Nephron (organoid): ENCODE data around the gene GINS3.
"Not testable (repeated sequence)": the region's sequence is repeated elsewhere in the genome, so short reads cannot be mapped to it uniquely, and the experiment has no call there.

ENCODE experiments used
- H3K27ac Mint-ChIP-seq, 3 experiments: 2 replicates each; pipeline ENCODE4 v1.8.0; 2020; ENCODE audit warnings: mixed read lengths in 3 of 3, mild to moderate bottlenecking in 2 of 3, moderate library complexity in 1 of 3
- H3K27me3 Mint-ChIP-seq: 2 replicates; pipeline ENCODE4 v1.8.0; 2021; ENCODE audit warnings: low read depth, mild to moderate bottlenecking, moderate library complexity, mixed read lengths
- H3K36me3 Mint-ChIP-seq: 2 replicates; pipeline ENCODE4 v1.8.0; 2020; ENCODE audit warnings: low read depth, mixed read lengths
- H3K4me1 Mint-ChIP-seq: 2 replicates; pipeline ENCODE4 v1.8.0; 2020; ENCODE audit warnings: mixed read lengths
- H3K4me3 Mint-ChIP-seq, 3 experiments: 2 replicates each; pipeline ENCODE4 v1.8.0; 2020; ENCODE audit warnings: mild to moderate bottlenecking in 3 of 3, mixed read lengths in 3 of 3, moderate library complexity in 2 of 3
- H3K9me3 Mint-ChIP-seq: 2 replicates; pipeline ENCODE4 v1.8.0; 2020; ENCODE audit warnings: mixed read lengths
- TF ChIP-seq, protein P1 (sequence below), 3 experiments: fragments of 200-600 bp; sonication (generic); IDR thresholded peaks; one replicate each; pipeline ENCODE4 v1.5.0; 2021; ENCODE audit warnings: antibody characterized with exemption in 3 of 3; ENCODE audit not compliant: unreplicated experiment in 3 of 3

The GINS3 gene

DNA sequence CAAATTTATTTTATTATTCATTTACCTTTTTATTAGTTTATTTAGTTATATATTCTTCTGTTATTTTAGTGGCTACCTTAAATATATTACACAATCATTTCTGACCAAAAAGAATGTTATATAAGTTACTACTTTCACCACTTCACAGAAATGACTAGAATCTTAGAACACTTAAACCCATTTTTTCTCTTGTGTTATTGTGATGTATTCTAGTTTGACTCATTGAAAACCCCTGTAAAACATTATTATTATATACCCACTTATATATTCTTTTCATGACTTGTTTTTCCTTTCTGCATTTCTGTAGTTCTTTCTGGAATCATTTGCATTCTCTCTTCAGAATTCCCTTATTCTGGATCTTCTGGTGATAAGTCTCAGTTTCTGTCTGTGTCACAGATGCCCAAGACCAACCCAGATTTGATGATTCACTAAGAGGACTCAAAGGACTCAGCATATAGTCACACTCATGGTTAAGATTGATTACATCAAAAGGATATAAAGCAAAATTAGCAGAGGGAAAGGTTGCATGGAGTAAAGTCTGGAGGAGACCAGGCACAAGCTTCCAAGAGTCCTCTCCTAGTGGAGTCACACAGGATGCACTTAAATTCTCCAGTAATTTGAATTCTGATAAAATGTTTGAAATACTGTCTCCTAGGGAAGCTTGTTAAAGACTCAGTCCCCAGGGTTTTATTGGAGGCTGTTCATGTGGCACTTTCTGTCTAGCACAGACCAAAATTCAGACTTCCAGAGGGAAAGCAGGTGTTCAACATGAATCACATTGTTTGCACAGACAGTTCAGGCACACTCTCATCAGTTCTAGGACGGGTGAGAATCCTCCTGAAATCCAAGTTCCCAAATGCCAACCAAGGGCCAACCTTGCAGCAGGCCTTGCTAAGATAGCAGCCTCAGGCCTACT, 7.7 kb downstream of the GINS3 start:
- no peaks in the 10 kb centered on the region for H3K4me1 Mint-ChIP-seq
- TF ChIP-seq, protein P1, sequence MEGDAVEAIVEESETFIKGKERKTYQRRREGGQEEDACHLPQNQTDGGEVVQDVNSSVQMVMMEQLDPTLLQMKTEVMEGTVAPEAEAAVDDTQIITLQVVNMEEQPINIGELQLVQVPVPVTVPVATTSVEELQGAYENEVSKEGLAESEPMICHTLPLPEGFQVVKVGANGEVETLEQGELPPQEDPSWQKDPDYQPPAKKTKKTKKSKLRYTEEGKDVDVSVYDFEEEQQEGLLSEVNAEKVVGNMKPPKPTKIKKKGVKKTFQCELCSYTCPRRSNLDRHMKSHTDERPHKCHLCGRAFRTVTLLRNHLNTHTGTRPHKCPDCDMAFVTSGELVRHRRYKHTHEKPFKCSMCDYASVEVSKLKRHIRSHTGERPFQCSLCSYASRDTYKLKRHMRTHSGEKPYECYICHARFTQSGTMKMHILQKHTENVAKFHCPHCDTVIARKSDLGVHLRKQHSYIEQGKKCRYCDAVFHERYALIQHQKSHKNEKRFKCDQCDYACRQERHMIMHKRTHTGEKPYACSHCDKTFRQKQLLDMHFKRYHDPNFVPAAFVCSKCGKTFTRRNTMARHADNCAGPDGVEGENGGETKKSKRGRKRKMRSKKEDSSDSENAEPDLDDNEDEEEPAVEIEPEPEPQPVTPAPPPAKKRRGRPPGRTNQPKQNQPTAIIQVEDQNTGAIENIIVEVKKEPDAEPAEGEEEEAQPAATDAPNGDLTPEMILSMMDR (IDR thresholded peaks at IDR 0.05; ENCODE audit: unreplicated experiment in 3 of 3): no peak
- H3K36me3 Mint-ChIP-seq: peaks cover 34% of the 10 kb centered on the region
- no peak overlapping the region for H3K4me3 Mint-ChIP-seq
- H3K27me3 Mint-ChIP-seq: no peaks in the 10 kb centered on the region
- H3K9me3 Mint-ChIP-seq: peaks cover 3% of the 10 kb centered on the region
- no peak overlapping the region for H3K27ac Mint-ChIP-seq

DNA sequence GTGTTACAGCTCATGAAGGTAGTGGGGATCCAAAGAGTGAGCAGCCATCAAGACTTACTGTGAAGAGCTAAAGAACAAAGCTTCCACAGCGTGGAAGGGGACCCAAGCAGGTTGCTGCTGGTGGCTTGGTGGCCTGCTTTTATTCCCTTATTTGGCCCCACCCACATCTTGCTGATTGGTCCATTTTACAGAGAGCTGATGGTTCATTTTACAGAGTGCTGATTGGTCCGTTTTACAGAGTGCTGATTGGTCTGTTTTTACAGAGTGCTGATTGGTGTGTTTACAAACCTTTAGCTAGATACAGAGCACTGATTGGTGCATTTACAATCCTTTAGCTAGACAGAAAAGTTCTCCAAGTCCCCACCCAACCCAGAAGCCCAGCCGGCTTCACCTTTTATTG, 9.0 kb downstream of the GINS3 start:
- H3K27ac Mint-ChIP-seq, H3K4me1 Mint-ChIP-seq, H3K27me3 Mint-ChIP-seq, H3K4me3 Mint-ChIP-seq, H3K9me3 Mint-ChIP-seq: not testable (repeated sequence)
- peaks cover 30% of the 10 kb centered on the region for H3K36me3 Mint-ChIP-seq

DNA sequence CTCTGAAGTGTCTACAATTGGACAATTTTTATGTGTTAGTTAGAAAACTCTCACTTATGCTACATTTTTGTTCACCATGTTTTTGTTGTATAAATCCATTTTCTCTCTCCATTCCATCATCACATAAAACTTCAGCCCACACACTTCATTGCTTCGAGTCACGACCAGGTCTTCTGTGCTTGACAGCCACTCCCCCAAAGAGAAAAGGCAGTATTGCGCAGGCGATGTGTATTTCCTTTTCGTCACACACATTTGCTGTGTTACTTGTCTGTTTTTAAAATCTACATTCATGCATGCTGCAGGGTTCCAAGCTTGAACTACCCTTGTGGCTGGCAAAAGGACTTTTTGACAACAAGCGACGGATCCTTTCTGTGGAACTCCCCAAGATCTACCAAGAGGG, 10.5 kb downstream of the GINS3 start:
- Mint-ChIP-seq H3K4me1 (no peaks in the 10 kb centered on the region), H3K4me3 (no peak overlapping the region), H3K27me3 (peaks cover 5% of the 10 kb centered on the region), H3K27ac (no peak overlapping the region), H3K9me3 (peaks cover 3% of the 10 kb centered on the region), H3K36me3 (peaks cover 27% of the 10 kb centered on the region)
- TF ChIP-seq, protein P1 (IDR thresholded peaks at IDR 0.05; ENCODE audit: unreplicated experiment in 3 of 3): no peak

DNA sequence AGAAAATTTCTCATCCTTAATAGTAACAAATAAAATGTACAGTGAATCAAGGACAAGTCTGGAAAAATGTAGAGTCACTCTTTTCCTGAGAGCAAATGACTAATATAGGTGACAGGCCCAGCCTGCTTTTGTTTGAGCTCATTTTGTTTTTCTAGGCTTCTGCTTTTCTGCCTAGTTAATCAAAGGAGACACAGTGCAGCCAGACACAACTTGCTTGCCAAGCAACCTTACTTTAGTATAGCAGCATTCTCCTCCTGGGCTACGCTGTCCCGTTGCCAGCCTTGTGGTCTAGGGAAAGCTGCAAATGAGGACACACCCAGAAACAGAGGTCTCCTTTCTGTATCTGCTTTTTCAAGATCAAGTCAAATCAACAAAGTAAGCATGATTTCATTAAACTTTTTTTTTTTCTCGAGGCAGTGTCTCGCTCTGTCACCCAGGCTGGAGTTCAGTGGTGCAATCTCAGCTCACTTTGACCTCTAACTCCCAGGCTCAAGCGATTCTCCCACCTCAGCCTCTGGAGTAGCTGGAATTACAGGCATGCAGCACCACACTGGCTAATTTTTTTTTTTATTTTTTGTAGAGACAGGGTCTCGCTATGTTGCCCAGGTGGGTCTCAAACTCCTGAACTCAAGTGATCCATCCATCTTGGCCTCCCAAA, 17.2 kb downstream of the GINS3 start:
- H3K27ac Mint-ChIP-seq: peak overlapping the region in 2 of 3 experiments; percentile 12 to 84
- H3K36me3 Mint-ChIP-seq: peaks cover under 1% of the 10 kb centered on the region
- peaks cover 19% of the 10 kb centered on the region for H3K27me3 Mint-ChIP-seq
- H3K4me1 Mint-ChIP-seq: peaks cover 7% of the 10 kb centered on the region
- TF ChIP-seq, protein P1 (IDR thresholded peaks at IDR 0.05; ENCODE audit: unreplicated experiment in 3 of 3): no peak
- H3K4me3 Mint-ChIP-seq: no peak overlapping the region
- H3K9me3 Mint-ChIP-seq: no peaks in the 10 kb centered on the region

DNA sequence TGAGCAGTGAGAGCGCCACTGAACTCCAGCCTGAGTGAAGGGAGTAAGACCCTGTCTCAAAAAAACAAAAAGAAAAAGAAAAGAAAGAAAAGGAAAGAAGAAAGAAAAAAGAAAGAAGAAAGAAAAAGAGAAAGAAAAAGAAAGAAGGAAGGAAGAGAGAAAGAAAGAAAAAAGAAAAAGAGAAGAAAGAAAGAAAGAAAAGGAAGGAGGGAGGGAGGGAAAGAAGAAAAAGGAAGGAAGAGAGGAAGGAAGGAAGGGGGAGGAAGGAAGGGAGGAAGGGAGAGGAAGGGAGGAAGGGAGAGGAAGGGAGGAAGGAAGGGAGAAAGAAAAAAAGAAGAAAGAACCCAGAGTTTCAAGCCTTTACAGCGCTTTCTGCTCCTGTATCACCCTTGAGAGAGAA, 19.1 kb downstream of the GINS3 start:
- peaks cover 7% of the 10 kb centered on the region for H3K4me1 Mint-ChIP-seq
- H3K4me3 Mint-ChIP-seq: no peak overlapping the region
- TF ChIP-seq, protein P1 (IDR thresholded peaks at IDR 0.05; ENCODE audit: unreplicated experiment in 3 of 3): no peak
- peaks cover 19% of the 10 kb centered on the region for H3K27me3 Mint-ChIP-seq
- no peaks in the 10 kb centered on the region for H3K9me3 Mint-ChIP-seq
- H3K27ac Mint-ChIP-seq: no peak overlapping the region
- no peaks in the 10 kb centered on the region for H3K36me3 Mint-ChIP-seq

DNA sequence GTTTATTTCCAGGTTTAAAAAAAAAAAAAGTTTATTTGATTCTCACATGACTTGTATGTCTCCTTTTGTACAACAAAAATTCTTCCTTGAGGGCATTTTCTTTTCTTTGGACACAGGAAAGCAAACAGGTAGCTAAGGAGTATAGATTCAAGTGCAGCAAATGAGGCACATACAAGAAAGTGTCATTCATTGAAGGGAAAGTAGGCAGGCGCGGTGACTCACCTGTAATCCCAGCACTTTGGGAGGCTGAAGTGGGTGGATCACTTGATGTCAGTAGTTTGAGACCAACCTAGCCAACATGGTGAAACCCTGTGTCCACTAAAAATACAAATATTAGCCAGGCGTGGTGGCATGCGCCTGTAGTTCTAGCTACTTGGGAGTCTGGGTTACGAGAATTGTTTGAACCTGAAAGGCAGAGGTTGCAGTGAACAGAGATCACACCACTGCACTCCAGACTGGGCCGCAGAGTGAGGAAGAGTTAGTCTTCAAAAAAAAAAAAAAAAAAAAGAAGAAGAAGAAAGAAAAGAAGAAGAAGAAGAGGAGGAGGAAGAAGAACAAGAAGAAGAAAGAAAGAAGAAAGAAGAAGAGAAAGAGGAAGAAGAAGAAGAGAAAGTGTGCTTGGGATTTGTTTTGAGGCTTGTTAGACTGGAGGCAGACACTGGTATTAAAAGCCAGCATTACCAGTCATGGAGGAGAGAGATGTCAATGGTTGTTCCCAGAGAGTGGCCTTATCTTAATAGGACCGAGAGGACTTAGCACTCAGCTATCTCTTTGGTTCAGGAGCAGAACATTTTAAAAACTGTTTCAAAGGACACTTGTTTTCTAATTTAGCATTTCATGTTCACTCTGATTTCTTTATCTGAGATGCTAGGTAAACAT, 19.7 kb downstream of the GINS3 start:
- H3K36me3 Mint-ChIP-seq: no peaks in the 10 kb centered on the region

DNA sequence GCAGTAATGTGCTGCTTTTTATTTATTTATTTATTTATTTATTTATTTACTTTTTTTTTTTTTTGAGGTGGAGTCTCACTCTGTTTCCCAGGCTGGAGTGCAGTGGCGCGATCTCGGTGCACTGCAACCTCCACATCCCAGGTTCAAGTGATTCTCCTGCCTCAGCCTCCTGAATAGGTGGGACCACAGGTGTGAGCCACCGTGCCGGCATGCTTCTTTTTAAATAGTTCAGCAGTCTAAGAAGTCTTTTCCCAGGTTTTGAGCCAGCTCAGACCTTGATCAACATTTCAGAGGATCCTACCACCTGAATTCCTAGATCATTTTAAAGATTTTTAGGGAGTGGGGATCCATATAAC, 20.3 kb downstream of the GINS3 start:
- not testable (repeated sequence) for H3K4me3 Mint-ChIP-seq, H3K4me1 Mint-ChIP-seq, H3K9me3 Mint-ChIP-seq, H3K27ac Mint-ChIP-seq, H3K36me3 Mint-ChIP-seq
- H3K27me3 Mint-ChIP-seq: peaks cover 18% of the 10 kb centered on the region

More for the DNA sequence above, 19.7 kb downstream of the GINS3 start:
- no peak overlapping the region for H3K27ac Mint-ChIP-seq
- no peak overlapping the region for H3K4me3 Mint-ChIP-seq
- peaks cover 7% of the 10 kb centered on the region for H3K4me1 Mint-ChIP-seq
- TF ChIP-seq, protein P1 (IDR thresholded peaks at IDR 0.05; ENCODE audit: unreplicated experiment in 3 of 3): no peak
- H3K9me3 Mint-ChIP-seq: no peaks in the 10 kb centered on the region
- peaks cover 15% of the 10 kb centered on the region for H3K27me3 Mint-ChIP-seq
